GM12878 (cell line): Measurements from ENCODE around the gene AGO4. TPM values are rescaled to one million over a fixed set of nuclear protein-coding genes. Genes with fewer than 3 reads are reported as not detected.

ENCODE experiments used
- ATAC-seq: fragments of 200-7000 bp; cut with Tn5 transposase; 3 replicates; pipeline ENCODE4 v1.9.1; 2020; ENCODE audit warnings: mild to moderate bottlenecking, moderate library complexity
- BruUV-seq: library from RNA; stranded (reverse); fragments of 400-500 nt; replicated peaks from 2 replicates; lab custom pipeline; 2021; lab: Mats Ljungman, UMichigan
- CTCF ChIA-PET: fragments of 300-600 bp; sonication (Branson Sonifier 250); formaldehyde crosslinking; extraction: SDS; loops from one replicate; lab custom pipeline; 2021; ENCODE audit warnings: inconsistent platforms; lab: Yijun Ruan, JAX
- POLR2A ChIA-PET: fragments of 350-600 bp; formaldehyde crosslinking; extraction: SDS; loops from one replicate; lab custom pipeline; 2021; ENCODE audit warnings: inconsistent platforms; lab: Charles Lee
- RAD21 ChIA-PET: fragments of 300-600 bp; sonication (Branson Sonifier 250); formaldehyde crosslinking; loops from one replicate; lab custom pipeline; 2023; ENCODE audit warnings: antibody characterized with exemption; ENCODE audit not compliant: unreplicated experiment; lab: Charles Lee
- SMC1A ChIA-PET: fragments of 300-600 bp; sonication (Branson Sonifier 250); formaldehyde crosslinking; loops from one replicate; lab custom pipeline; 2023; ENCODE audit not compliant: unreplicated experiment, uncharacterized antibody; lab: Charles Lee
- DNase-seq: peaks from one replicate; pipeline ENCODE4 v3.0.0-alpha.2; 2011; ENCODE audit warnings: low read depth, low spot score
- FAIRE-seq: peaks from 3 replicates; lab custom pipeline; 2011; peaks lifted over from hg19 to GRCh38; lab: Jason Lieb, UNC
- H2AFZ ChIP-seq: 2 replicates; pipeline ENCODE4 v1.6.0; 2011; ENCODE audit warnings: low read depth, low read length, control low read depth; ENCODE audit not compliant: control insufficient read depth
- H3K27ac ChIP-seq: 2 replicates; pipeline ENCODE4 v1.5.1; 2011; ENCODE audit warnings: control low read depth; ENCODE audit not compliant: control insufficient read depth, insufficient read depth
- H3K27me3 ChIP-seq, 2 experiments: replicated peaks in 1 of 2; 2 replicates each; pipeline versions ENCODE4 v1.6.0 to v1.6.1; 2011; ENCODE audit warnings: low read length in 1 of 2; ENCODE audit not compliant: control insufficient read depth in 2 of 2, insufficient read depth in 2 of 2
- H3K36me3 ChIP-seq, 2 experiments: 2 replicates each; pipeline ENCODE4 v1.5.1; 2011; ENCODE audit warnings: low read length in 1 of 2; ENCODE audit not compliant: control insufficient read depth in 2 of 2, insufficient read depth in 2 of 2
- H3K4me1 ChIP-seq: 2 replicates; pipeline ENCODE4 v1.6.1; 2011; ENCODE audit warnings: mild to moderate bottlenecking, low read length, moderate library complexity, mixed read lengths; ENCODE audit not compliant: control insufficient read depth, insufficient read depth
- H3K4me2 ChIP-seq: 2 replicates; pipeline ENCODE4 v1.6.0; 2011; ENCODE audit warnings: control low read depth; ENCODE audit not compliant: control insufficient read depth, insufficient read depth
- H3K4me3 ChIP-seq: fragments of 200-600 bp; sonication (generic); 2 replicates; pipeline ENCODE4 v1.5.1; 2016
- H3K79me2 ChIP-seq: 2 replicates; pipeline ENCODE4 v1.6.0; 2011; ENCODE audit warnings: low read length; ENCODE audit not compliant: control insufficient read depth, insufficient read depth
- H3K9ac ChIP-seq: 2 replicates; pipeline ENCODE4 v1.8.0; 2011; ENCODE audit warnings: low read length, control low read depth, mixed read lengths; ENCODE audit not compliant: control insufficient read depth, insufficient read depth
- H3K9me3 ChIP-seq: replicated peaks from 3 replicates; pipeline ENCODE4 v1.5.1; 2011; ENCODE audit warnings: mild to moderate bottlenecking, low read length; ENCODE audit not compliant: control insufficient read depth, insufficient read depth
- H4K20me1 ChIP-seq: 2 replicates; pipeline ENCODE4 v1.6.0; 2011; ENCODE audit not compliant: control insufficient read depth, insufficient read depth
- ATF3 ChIP-seq: IDR thresholded peaks from 2 replicates; pipeline ENCODE4 v1.6.1; 2011; ENCODE audit warnings: low read depth, mild to moderate bottlenecking, low read length, moderate library complexity, borderline replicate concordance; ENCODE audit errors: extremely low read depth
- CHD2 ChIP-seq: IDR thresholded peaks from 2 replicates; pipeline ENCODE4 v1.6.1; 2011; ENCODE audit warnings: low read depth, low read length, improper control_type of control experiment, borderline replicate concordance
- EP300 ChIP-seq, 2 experiments: fragments of 150-350 bp in 1 of 2; IDR thresholded peaks; 2 replicates each; pipeline ENCODE4 v1.6.1; 2011 to 2012; ENCODE audit warnings: low read depth in 2 of 2, low read length in 2 of 2, borderline replicate concordance in 1 of 2, improper control_type of control experiment in 1 of 2, inconsistent platforms in 1 of 2; ENCODE audit not compliant: control insufficient read depth in 1 of 2
- FOXM1 ChIP-seq: IDR thresholded peaks from 2 replicates; pipeline ENCODE4 v1.6.1; 2012; ENCODE audit warnings: low read depth, mild to moderate bottlenecking, inconsistent platforms, low read length, moderate library complexity
- IKZF1 ChIP-seq: fragments of 450-650 bp; conservative IDR thresholded peaks from 2 replicates; pipeline ENCODE4 v1.6.1; 2017; ENCODE audit warnings: antibody characterized with exemption, mild to moderate bottlenecking
- LARP7 ChIP-seq: fragments of 450-650 bp; IDR thresholded peaks from 2 replicates; pipeline ENCODE4 v1.6.1; 2017; ENCODE audit warnings: mild to moderate bottlenecking
- PML ChIP-seq: IDR thresholded peaks from 2 replicates; pipeline ENCODE4 v1.6.1; 2012; ENCODE audit warnings: low read length, inconsistent platforms
- STAT1 ChIP-seq: fragments of 450-650 bp; conservative IDR thresholded peaks from 2 replicates; pipeline ENCODE4 v1.6.1; 2014; ENCODE audit warnings: antibody characterized with exemption, mild to moderate bottlenecking
- ZBTB11 ChIP-seq: fragments of 450-650 bp; formaldehyde crosslinking; IDR thresholded peaks from 2 replicates; pipeline ENCODE4 v1.5.0; 2022; ENCODE audit warnings: mild to moderate bottlenecking, missing genetic modification characterization
- WGBS: methylation state at CpG from one replicate; pipeline ENCODE4 v1.1.6; 2016; ENCODE audit warnings: low lambda C conversion rate; ENCODE audit not compliant: insufficient replicate concordance, insufficient coverage; ENCODE audit errors: missing lambda C conversion rate; 5-methylcytosine and 5-hydroxymethylcytosine counted together
- in situ Hi-C: fragments of 300-500 bp; cut with MboI; formaldehyde crosslinking; loops from 9 replicates; pipeline ENCODE4 v1.14.3; 2018; ENCODE audit warnings: mixed read lengths
- intact Hi-C: fragments of 100-400 bp; cut with micrococcal nuclease; formaldehyde crosslinking; loops from one replicate; pipeline ENCODE4 v1.14.2; 2022; ENCODE audit not compliant: unreplicated experiment
- polyA plus RNA-seq, 11 experiments: library from polyadenylated mRNA; depleted of rRNA in 4 of 11; unstranded in 6 of 11; stranded (reverse) in 5 of 11; fragments of >200 nt; fragmentation: Nextera tagmentation in 4 of 11; fragmentation: Illumina TruSeq in 1 of 11; extraction: Ambion mirVana in 4 of 11; extraction: Trizol in 1 of 11; gene quantifications; 1 replicate in 1 of 11; 2 replicates in 10 of 11; pipeline versions ENCODE4 v1.2.1 to v1.2.3, GENCODE V29; 2011 to 2016; ENCODE audit warnings: inconsistent platforms in 2 of 11, missing spikeins in 2 of 11, low read depth in 1 of 11
- total RNA-seq, 4 experiments: library from RNA; depleted of rRNA in 3 of 4; stranded (reverse); fragments of >200 nt in 3 of 4; fragmentation: Illumina TruSeq in 1 of 4; extraction: Trizol in 1 of 4; gene quantifications; 2 replicates each; pipeline versions ENCODE4 v1.2.1 to v1.2.3, GENCODE V29; 2013 to 2021
- TF ChIP-seq, protein P1 (sequence below): fragments of 450-650 bp; formaldehyde crosslinking; IDR thresholded peaks from 2 replicates; pipeline ENCODE4 v1.4.0; 2022; ENCODE audit warnings: mild to moderate bottlenecking, moderate library complexity

The AGO4 gene
- total and polyA plus RNA-seq, 10 of the 15 experiments (the other 5 are each of a cell fraction or from before 2014, with no cell fraction given): 1.2 to 7.9 (median 3.2) TPM

DNA sequence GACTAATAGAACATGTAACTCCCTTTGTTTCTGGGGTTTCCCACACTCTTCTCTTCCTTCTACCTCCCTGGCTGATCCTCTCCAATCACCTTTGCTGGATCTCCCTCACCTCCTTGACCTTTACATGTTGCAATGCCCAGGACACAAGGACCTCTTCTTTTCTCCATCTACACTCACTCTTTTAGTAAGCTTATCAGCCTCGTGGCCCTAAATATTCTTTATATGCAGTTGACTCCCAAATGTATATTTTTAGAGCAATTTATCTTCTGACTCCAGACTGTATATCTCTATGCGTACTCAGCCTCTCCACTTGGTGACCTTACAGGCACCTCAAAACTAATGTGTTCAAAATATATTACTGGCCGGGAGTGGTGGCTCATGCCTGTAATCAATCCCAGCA is 19.7 kb upstream of the AGO4 start:
- no peaks in the 10 kb centered on the region for H3K4me1 ChIP-seq
- intact Hi-C loops: no loop called here
- BruUV-seq: no TSS peak
- no peak for TF ChIP-seq LARP7
- no peak for TF ChIP-seq EP300 (IDR thresholded peaks at IDR 0.05; ENCODE audit: borderline replicate concordance in 1 of 2, control insufficient read depth in 1 of 2, low read depth in 2 of 2, low read length in 2 of 2)
- TF ChIP-seq ATF3: no peak
- TF ChIP-seq ZBTB11 (CRISPR knock-in tag): no peak
- TF ChIP-seq STAT1: no peak
- no peak for TF ChIP-seq FOXM1
- TF ChIP-seq IKZF1: no peak
- TF ChIP-seq PML: no peak
- TF ChIP-seq, protein P1, sequence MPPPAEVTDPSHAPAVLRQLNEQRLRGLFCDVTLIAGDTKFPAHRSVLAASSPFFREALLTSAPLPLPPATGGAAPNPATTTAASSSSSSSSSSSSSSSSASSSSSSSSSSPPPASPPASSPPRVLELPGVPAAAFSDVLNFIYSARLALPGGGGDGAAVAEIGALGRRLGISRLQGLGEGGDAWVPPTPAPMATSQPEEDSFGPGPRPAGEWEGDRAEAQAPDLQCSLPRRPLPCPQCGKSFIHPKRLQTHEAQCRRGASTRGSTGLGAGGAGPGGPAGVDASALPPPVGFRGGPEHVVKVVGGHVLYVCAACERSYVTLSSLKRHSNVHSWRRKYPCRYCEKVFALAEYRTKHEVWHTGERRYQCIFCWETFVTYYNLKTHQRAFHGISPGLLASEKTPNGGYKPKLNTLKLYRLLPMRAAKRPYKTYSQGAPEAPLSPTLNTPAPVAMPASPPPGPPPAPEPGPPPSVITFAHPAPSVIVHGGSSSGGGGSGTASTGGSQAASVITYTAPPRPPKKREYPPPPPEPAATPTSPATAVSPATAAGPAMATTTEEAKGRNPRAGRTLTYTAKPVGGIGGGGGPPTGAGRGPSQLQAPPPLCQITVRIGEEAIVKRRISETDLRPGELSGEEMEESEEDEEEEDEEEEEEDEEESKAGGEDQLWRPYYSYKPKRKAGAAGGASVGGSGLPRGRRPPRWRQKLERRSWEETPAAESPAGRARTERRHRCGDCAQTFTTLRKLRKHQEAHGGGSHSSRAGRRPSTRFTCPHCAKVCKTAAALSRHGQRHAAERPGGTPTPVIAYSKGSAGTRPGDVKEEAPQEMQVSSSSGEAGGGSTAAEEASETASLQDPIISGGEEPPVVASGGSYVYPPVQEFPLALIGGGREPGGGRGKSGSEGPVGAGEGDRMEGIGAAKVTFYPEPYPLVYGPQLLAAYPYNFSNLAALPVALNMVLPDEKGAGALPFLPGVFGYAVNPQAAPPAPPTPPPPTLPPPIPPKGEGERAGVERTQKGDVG: no peak
- TF ChIP-seq CHD2: no peak
- TF ChIP-seq, all 136 proteins: peak for 0
- POLR2A ChIA-PET: no interaction called here
- Histone ChIP-seq H3K36me3 (no peaks in the 10 kb centered on the region), H3K4me2 (no peak overlapping the region), H3K79me2 (no peaks in the 10 kb centered on the region), H3K4me3 (no peak overlapping the region), H3K9me3 (no peaks in the 10 kb centered on the region), H3K9ac (no peak overlapping the region), H3K27ac (no peak overlapping the region), H2AFZ (no peak overlapping the region), H3K27me3 (no peaks in the 10 kb centered on the region), H4K20me1 (no peaks in the 10 kb centered on the region)
- in situ Hi-C loops: no loop called here
- SMC1A ChIA-PET: interaction anchor here (1.0 to 1.2 kb wide), 2 partner anchors 10 to 13 kb away, joined by 4 read pairs; no protein-coding TSS in a partner anchor
- RAD21 ChIA-PET: no interaction called here
- FAIRE-seq (no peak), ATAC-seq (no peak), DNase-seq (no peak)
- 42% methylated on average over 3 of the region's 3 CpGs for WGBS
- CTCF ChIA-PET: no interaction called here
